Measurements from ENCODE around the gene CACNG4. TPM values are rescaled to one million over a fixed set of nuclear protein-coding genes. Genes with fewer than 3 reads are reported as not detected.

CACNG4 gene
- total RNA-seq, 1 donor from 2014 or later, result 5.8 TPM

DNA sequence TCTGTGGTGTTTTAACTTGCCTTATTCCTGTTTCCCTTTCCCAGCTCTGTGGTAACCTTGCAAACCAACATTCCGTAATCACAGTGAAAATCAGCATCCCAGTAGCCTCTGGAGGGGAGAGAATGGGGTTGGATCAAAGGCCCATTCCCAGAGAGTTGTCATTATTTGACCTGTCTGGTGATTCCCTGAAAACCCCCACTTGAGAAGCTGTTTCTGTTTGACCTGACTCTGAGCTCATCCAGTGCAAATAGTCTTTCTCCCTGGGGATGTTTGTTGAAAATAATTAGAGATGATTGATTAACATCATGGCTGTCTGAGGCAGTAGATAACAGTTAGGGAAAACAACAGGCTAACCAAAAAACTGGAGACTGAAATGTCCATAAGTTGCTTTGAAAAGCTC lies 82.9 kb downstream of the CACNG4 start:
- Histone ChIP-seq H3K36me3 (ENCODE audit: insufficient read depth, low read length) (no peaks in the 10 kb centered on the region), H3K79me2 (ENCODE audit: insufficient read depth, low read length) (no peaks in the 10 kb centered on the region), H3K27me3 (ENCODE audit: insufficient read depth, low read length) (no peaks in the 10 kb centered on the region), H2AFZ (ENCODE audit: low read depth, low read length) (no peak overlapping the region), H3K4me2 (ENCODE audit: low read length) (no peak overlapping the region), H3K27ac (ENCODE audit: low read depth, low read length) (no peak overlapping the region), H3K4me3 (ENCODE audit: insufficient read depth, low read depth, low read length) (no peak overlapping the region), H3K9ac (ENCODE audit: low read length) (no peak overlapping the region), H4K20me1 (ENCODE audit: insufficient read depth, low read length) (no peaks in the 10 kb centered on the region), H3K4me1 (ENCODE audit: insufficient read depth, low read length) (no peaks in the 10 kb centered on the region), H3K9me3 (ENCODE audit: insufficient read depth, low read depth, low read length) (peaks cover 12% of the 10 kb centered on the region)
- H3K27me3 Mint-ChIP-seq (ENCODE audit: low read depth, unreplicated experiment), result peaks cover 42% of the 10 kb centered on the region
- FAIRE-seq, result no peak
- peaks cover 24% of the 10 kb centered on the region for H3K9me3 Mint-ChIP-seq (ENCODE audit: unreplicated experiment)
- H3K36me3 Mint-ChIP-seq (ENCODE audit: low read depth, unreplicated experiment), result peaks cover 5% of the 10 kb centered on the region
- TF ChIP-seq, protein P1, sequence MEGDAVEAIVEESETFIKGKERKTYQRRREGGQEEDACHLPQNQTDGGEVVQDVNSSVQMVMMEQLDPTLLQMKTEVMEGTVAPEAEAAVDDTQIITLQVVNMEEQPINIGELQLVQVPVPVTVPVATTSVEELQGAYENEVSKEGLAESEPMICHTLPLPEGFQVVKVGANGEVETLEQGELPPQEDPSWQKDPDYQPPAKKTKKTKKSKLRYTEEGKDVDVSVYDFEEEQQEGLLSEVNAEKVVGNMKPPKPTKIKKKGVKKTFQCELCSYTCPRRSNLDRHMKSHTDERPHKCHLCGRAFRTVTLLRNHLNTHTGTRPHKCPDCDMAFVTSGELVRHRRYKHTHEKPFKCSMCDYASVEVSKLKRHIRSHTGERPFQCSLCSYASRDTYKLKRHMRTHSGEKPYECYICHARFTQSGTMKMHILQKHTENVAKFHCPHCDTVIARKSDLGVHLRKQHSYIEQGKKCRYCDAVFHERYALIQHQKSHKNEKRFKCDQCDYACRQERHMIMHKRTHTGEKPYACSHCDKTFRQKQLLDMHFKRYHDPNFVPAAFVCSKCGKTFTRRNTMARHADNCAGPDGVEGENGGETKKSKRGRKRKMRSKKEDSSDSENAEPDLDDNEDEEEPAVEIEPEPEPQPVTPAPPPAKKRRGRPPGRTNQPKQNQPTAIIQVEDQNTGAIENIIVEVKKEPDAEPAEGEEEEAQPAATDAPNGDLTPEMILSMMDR (IDR thresholded peaks at IDR 0.05; ENCODE audit: insufficient read depth, low read depth, low read length), result no peak
- TF ChIP-seq EZH2 (IDR thresholded peaks at IDR 0.05; ENCODE audit: insufficient read depth, low read length), result no peak
- no peak overlapping the region for H3K4me3 Mint-ChIP-seq (ENCODE audit: unreplicated experiment)
- H3K4me1 Mint-ChIP-seq (ENCODE audit: low read depth, unreplicated experiment), result no peaks in the 10 kb centered on the region
- no peak for DNase-seq (ENCODE audit: low read depth)
- H3K27ac Mint-ChIP-seq (ENCODE audit: unreplicated experiment), result no peak overlapping the region

DNA sequence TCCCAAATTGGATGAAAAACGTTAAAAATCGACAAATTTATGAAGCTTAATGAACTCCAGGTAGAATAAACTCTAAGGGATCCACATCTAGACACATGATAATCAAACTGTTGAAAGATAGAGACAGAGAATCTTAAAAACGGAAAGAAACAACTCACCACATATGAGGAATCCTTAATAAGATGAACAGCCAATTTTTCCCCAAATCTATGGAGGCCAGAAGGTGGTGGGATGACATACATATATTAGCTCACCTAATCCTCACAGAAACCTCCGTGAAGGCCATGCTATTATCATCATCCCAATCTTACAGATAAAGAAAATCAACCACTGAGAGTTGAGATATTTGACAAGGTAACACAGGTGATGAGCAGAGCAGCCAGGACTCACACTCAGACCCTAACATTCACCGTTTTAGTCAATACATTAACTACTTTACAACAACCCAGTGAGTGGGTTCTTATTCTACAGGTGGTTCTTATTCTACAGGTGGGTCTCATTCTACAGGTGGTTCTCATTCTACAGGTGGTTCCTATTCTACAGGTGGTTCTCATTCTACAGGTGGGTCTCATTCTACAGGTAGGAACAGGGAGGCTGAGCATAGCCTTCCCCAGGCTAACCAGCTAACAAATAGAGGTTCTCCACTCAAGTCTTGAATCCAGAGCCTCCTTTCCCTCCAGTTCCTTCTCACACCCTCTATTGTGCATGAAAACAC lies 84.7 kb downstream of the CACNG4 start:
- H3K36me3 Mint-ChIP-seq (ENCODE audit: low read depth, unreplicated experiment), result peaks cover 5% of the 10 kb centered on the region
- DNase-seq (ENCODE audit: low read depth), result no peak

More for the DNA sequence above, 84.7 kb downstream of the CACNG4 start:
- Mint-ChIP-seq H3K27ac (ENCODE audit: unreplicated experiment) (no peak overlapping the region), H3K4me1 (ENCODE audit: low read depth, unreplicated experiment) (no peaks in the 10 kb centered on the region), H3K9me3 (ENCODE audit: unreplicated experiment) (peaks cover 24% of the 10 kb centered on the region), H3K27me3 (ENCODE audit: low read depth, unreplicated experiment) (peaks cover 35% of the 10 kb centered on the region), H3K4me3 (ENCODE audit: unreplicated experiment) (no peak overlapping the region)
- H3K79me2 ChIP-seq (ENCODE audit: insufficient read depth, low read length), result no peaks in the 10 kb centered on the region
- H3K27ac ChIP-seq (ENCODE audit: low read depth, low read length), result no peak overlapping the region
- FAIRE-seq, result no peak
- no peak overlapping the region for H3K4me3 ChIP-seq (ENCODE audit: insufficient read depth, low read depth, low read length)
- no peak overlapping the region for H3K9ac ChIP-seq (ENCODE audit: low read length)
- H2AFZ ChIP-seq (ENCODE audit: low read depth, low read length), result no peak overlapping the region
- no peak overlapping the region for H3K4me2 ChIP-seq (ENCODE audit: low read length)
- H3K9me3 ChIP-seq (ENCODE audit: insufficient read depth, low read depth, low read length), result peaks cover 12% of the 10 kb centered on the region
- TF ChIP-seq, protein P1 (IDR thresholded peaks at IDR 0.05; ENCODE audit: insufficient read depth, low read depth, low read length), result no peak
- TF ChIP-seq EZH2 (IDR thresholded peaks at IDR 0.05; ENCODE audit: insufficient read depth, low read length), result no peak
- H3K4me1 ChIP-seq (ENCODE audit: insufficient read depth, low read length), result no peaks in the 10 kb centered on the region
- H3K27me3 ChIP-seq (ENCODE audit: insufficient read depth, low read length), result no peaks in the 10 kb centered on the region
- no peaks in the 10 kb centered on the region for H4K20me1 ChIP-seq (ENCODE audit: insufficient read depth, low read length)
- no peaks in the 10 kb centered on the region for H3K36me3 ChIP-seq (ENCODE audit: insufficient read depth, low read length)
